ENCODE results near the gene PPFIA2. TPM values are rescaled to one million over a fixed set of nuclear protein-coding genes. Genes with fewer than 3 reads are reported as not detected.

Gene PPFIA2
- total RNA-seq, 4 donors from 2014 or later = 5.4 to 19.5 (median 18.5) TPM; not detected in 1

GRCh38 chr12:81465876-81466275 is 293.3 kb downstream of the PPFIA2 start:
- H3K27me3 ChIP-seq = no peaks in the 10 kb centered on the region
- no peaks in the 10 kb centered on the region for H3K9me3 ChIP-seq
- TF ChIP-seq CTCF (IDR thresholded peaks at IDR 0.05) (no peak), POLR2A (IDR thresholded peaks at IDR 0.05) (no peak)
- H3K36me3 ChIP-seq = no peaks in the 10 kb centered on the region
- intact Hi-C loops (cut with DNase I; ENCODE audit: low total_unique reads) = no loop called here
- H3K4me3 ChIP-seq = no peak overlapping the region
- no peaks in the 10 kb centered on the region for H3K4me1 ChIP-seq
- DNase-seq = no peak
- no peak overlapping the region for H3K27ac ChIP-seq

GRCh38 chr12:81465191-81465590 is 294.0 kb downstream of the PPFIA2 start:
- TF ChIP-seq CTCF (IDR thresholded peaks at IDR 0.05) (no peak), POLR2A (IDR thresholded peaks at IDR 0.05) (no peak)
- H3K27ac ChIP-seq = no peak overlapping the region
- intact Hi-C loops (cut with DNase I; ENCODE audit: low total_unique reads) = no loop called here
- no peaks in the 10 kb centered on the region for H3K9me3 ChIP-seq
- H3K36me3 ChIP-seq = no peaks in the 10 kb centered on the region
- H3K27me3 ChIP-seq = no peaks in the 10 kb centered on the region
- no peaks in the 10 kb centered on the region for H3K4me1 ChIP-seq
- H3K4me3 ChIP-seq = no peak overlapping the region
- no peak for DNase-seq

GRCh38 chr12:81461163-81461562 is 298.0 kb downstream of the PPFIA2 start:
- no peak overlapping the region for H3K27ac ChIP-seq
- intact Hi-C loops (cut with DNase I; ENCODE audit: low total_unique reads) = no loop called here

GRCh38 chr12:81450920-81451739 is 308.0 kb downstream of the PPFIA2 start:
- intact Hi-C loops (cut with DNase I; ENCODE audit: low total_unique reads) = no loop called here
- H3K27ac ChIP-seq = no peak overlapping the region
- no peak overlapping the region for H3K4me3 ChIP-seq
- no peak for TF ChIP-seq POLR2A (IDR thresholded peaks at IDR 0.05)
- peak; percentile 24 to 35 (median 32) for TF ChIP-seq CTCF (IDR thresholded peaks at IDR 0.05)
- H3K27me3 ChIP-seq = no peaks in the 10 kb centered on the region
- DNase-seq = no peak
- H3K36me3 ChIP-seq = no peaks in the 10 kb centered on the region
- H3K4me1 ChIP-seq = no peaks in the 10 kb centered on the region
- no peaks in the 10 kb centered on the region for H3K9me3 ChIP-seq

More at GRCh38 chr12:81461163-81461562, 298.0 kb downstream of the PPFIA2 start:
- H3K36me3 ChIP-seq = no peaks in the 10 kb centered on the region
- no peaks in the 10 kb centered on the region for H3K4me1 ChIP-seq
- H3K27me3 ChIP-seq = no peaks in the 10 kb centered on the region
- no peak overlapping the region for H3K4me3 ChIP-seq
- TF ChIP-seq POLR2A (IDR thresholded peaks at IDR 0.05) (no peak), CTCF (IDR thresholded peaks at IDR 0.05) (no peak)
- H3K9me3 ChIP-seq = no peaks in the 10 kb centered on the region
- no peak for DNase-seq

- no peak for DNase-seq
- Histone ChIP-seq H3K27ac (no peak overlapping the region), H3K36me3 (no peaks in the 10 kb centered on the region), H3K4me1 (no peaks in the 10 kb centered on the region), H3K4me3 (no peak overlapping the region), H3K27me3 (no peaks in the 10 kb centered on the region), H3K9me3 (no peaks in the 10 kb centered on the region)
- TF ChIP-seq POLR2A (IDR thresholded peaks at IDR 0.05) (no peak), CTCF (IDR thresholded peaks at IDR 0.05) (no peak)
- intact Hi-C loops (cut with DNase I; ENCODE audit: low total_unique reads) = no loop called here
Measured at GRCh38 chr12:81441629-81442028, 317.5 kb downstream of the PPFIA2 start.
